HG02588 (cell line): ENCODE measurements around the gene GALNT8.
"Not testable (repeated sequence)": the region's sequence is repeated elsewhere in the genome, so short reads cannot be mapped to it uniquely, and the experiment has no call there.

ENCODE experiments used
- ATAC-seq: cut with Tn5 transposase; IDR thresholded peaks from one replicate; pipeline ENCODE4 v1.9.1; 2021; ENCODE audit warnings: mild to moderate bottlenecking, moderate library complexity; ENCODE audit not compliant: unreplicated experiment

The GALNT8 gene

GRCh38 chr12:4719821-4720636 is at the start of gene GALNT8:
Gene GALNT8, plus strand, starts transcription at chr12:4720400. Its CDS starts 278 bp downstream, at chr12:4720678.
- no peak for ATAC-seq

- no peak for ATAC-seq
Measured at GRCh38 chr12:4679711-4680110, 40.5 kb upstream of the GALNT8 start.

DNA sequence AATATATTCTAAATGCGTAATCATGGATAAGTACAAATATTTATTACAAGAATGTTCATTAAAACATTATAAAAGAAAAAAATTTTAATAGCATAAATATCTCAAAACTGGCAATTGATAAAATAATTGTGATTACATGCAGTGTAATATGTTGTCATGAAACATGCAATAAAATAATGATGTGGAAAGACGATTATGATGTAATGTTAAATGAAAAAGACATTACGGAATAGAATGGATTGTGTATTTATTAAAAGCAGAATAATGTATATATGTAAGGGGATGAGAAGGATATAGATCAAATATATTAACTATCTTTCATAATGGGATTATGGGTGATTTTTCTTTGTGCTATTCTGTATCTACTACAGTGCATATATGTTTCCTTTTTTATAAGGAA is 38.5 kb upstream of the GALNT8 start:
- no peak for ATAC-seq

GRCh38 chr12:4685317-4685716 is 34.9 kb upstream of the GALNT8 start:
- ATAC-seq: no peak

GRCh38 chr12:4690760-4691159 is 29.4 kb upstream of the GALNT8 start:
- no peak for ATAC-seq

DNA sequence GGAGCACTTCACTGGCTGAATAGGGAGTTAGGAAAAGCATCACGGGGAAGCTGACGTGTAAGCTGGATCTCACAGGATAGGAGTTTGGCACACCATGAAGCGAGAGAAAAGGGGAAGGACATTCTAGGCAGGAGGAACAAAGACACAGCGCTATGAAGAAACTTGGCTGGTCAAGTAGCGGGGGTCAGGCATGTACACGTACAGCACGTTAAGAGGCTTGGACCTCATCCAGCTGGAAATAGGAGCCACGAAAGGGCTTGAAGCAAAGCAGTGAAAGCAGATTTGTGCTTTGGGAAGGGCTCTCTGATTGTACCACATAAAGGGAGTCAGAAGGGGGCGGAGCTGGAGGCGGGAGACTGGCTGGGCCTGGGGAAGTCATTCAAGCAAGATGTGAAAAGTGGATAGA is 19.6 kb upstream of the GALNT8 start:
- ATAC-seq: no peak

DNA sequence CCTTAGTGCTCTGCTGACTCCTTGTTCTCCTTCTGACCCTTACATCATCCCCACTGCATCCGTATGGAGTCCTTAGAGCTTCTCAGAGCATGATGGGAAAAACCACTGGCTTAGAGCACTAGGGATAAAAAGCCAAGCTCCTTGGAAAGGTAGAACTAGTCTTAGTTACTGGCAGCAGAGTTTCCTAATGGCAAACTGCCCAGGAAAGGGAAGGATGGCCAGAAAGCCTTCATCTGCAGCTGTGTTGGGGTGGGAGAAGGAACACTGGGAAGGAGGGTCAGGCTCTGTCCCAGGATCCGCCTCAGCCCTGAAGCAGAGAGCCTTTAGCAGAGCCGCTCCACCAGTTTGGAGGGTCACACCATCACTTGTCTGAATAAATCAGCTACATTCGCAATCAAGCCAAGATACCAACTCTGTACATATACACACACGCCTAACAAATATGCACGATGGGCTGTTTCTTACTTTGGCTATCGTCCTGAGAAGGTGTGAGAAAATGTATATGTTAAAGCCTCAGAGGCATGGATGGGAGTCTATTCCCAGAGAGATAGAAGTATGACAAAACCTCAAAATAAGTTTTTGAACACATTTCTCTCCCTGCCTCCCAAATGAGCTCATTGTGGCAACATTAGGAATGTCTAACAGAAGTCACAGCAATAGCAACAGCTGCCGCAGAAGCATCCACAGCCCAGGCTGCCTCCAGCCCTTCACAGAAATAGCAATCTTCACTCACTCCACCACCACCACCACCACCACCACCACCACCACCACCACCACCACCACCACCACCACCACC is 18.6 kb upstream of the GALNT8 start:
- ATAC-seq: no peak

- no peak for ATAC-seq
Measured at GRCh38 chr12:4703676-4704075, 16.5 kb upstream of the GALNT8 start.

DNA sequence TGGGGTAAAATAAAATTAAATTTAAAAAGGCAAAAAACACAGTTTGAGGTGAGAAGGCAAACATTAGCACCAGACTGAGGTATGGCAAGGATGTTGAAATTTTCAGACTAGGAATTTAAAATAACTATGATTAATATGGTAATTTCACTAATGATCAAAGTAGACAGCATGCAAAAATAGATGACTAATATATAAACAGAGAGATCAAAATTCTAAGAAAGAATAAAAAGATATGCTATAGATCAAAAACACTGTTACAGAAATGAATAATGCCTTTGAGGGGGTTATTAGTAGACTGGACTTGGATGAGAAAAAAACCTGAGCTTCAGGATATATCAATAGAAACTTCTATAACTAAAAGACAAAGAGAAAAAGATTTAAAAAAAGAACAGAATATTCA is 14.4 kb upstream of the GALNT8 start:
- ATAC-seq: no peak

DNA sequence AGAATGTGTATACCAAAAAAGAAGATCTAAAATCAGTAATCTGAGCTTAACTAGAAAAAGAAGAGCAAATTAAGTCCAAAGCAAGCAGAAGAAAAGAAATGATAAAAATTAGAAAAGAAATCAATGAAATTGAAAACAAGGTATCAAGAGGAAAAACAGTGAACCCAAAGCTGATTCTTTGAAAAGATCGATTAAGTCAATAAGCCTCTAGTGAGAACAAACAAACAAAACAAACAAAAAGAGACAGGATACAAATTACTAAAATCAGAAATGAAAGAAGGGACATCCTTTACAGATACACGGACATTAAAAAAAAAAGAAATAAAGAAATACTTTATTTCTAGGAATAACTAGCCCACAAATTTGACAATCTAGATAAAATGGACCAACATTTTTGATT is 12.9 kb upstream of the GALNT8 start:
- no peak for ATAC-seq

GRCh38 chr12:4710113-4710512 is 10.1 kb upstream of the GALNT8 start:
- ATAC-seq: no peak

DNA sequence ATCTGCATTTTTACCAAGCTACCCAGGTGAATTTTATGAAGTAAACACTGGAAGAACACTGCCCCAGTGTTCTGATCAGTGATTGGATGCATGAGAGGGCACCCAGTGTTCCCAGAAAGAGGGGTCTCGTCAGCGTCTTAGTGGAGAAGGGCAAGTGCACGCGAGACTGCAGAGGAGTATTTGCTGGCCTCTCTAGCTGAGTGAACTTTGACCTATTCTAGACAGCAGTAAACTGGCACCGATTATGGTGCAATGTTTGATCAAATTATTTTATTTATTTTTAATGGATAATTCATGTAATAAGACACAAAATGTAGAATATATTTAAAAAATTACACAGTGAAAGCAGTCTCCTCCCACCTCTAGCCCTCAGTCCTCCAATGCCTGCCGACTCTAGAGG is 5.3 kb upstream of the GALNT8 start:
- no peak for ATAC-seq

DNA sequence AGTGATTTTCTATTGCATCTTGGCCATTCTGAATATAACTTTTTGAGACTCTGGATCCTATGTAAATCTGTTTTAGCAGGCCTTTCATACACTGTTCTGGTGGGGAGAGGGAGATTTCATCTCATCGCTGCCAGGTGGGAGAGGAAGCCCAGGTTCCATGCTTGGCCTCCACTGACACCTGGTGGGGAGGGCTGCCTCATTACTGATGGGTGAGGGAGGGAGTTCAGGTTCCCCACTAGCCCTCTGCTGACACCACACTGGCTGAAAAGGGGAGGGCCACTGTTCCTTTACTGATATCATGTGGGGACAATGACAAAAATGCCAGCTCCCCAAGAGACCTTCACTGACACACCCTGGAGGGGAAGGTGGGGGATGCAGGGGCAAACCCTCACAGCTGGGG is 2.4 kb upstream of the GALNT8 start:
- no peak for ATAC-seq

DNA sequence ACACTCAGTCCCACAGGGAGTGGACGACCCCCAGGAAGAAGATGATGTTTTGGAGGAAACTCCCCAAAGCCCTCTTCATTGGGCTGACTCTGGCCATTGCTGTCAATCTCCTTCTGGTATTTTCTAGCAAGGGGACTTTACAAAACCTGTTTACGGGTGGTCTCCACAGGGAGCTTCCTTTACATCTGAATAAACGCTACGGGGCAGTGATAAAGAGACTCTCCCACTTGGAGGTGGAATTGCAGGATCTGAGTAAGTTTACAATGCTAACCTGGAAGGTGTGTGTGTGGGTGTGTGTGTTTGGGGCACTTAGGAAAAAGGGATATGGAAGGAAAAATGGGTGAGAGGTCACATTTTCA is 416 bp downstream of the GALNT8 start:
- no peak for ATAC-seq

DNA sequence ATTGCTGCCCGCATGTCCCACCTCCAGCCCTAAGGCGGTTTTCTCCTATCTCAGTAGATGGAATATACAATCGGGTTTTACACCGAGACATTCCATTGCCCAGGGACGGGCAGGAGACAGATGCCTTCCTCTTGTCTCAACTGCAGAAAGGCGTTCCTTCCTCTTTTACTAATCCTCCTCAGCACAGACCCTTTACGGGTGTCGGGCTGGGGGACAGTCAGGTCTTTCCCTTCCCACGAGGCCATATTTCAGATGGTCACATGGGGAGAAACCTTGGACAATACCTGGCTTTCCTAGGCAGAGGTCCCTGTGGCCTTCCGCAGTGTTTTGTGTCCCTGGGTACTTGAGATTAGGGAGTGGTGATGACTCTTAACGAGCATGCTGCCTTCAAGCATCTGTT is 1.4 kb downstream of the GALNT8 start:
- not testable (repeated sequence) for ATAC-seq

DNA sequence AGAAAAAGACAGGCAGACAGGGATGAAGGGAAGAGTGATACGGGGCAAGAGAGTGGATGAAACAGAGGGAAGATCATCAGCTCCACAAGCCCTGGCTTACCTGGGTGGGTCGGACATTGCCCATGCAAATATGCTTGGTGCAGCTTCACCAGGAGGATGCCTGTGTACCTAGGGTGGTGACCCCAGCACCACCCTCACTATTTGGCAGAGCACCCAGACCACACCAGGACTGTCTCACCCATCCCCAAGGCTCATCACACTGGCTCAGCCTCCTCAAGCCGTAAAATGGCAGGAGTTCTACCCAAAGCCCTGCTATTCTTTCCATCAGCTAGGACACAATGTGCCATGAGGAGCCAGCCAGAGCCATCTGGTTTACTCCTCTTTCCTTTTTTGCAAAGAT is 3.0 kb downstream of the GALNT8 start:
- no peak for ATAC-seq

GRCh38 chr12:4725057-4725456 is 4.9 kb downstream of the GALNT8 start:
- ATAC-seq: no peak

GRCh38 chr12:4734625-4735340 is 14.6 kb downstream of the GALNT8 start:
- no peak for ATAC-seq

DNA sequence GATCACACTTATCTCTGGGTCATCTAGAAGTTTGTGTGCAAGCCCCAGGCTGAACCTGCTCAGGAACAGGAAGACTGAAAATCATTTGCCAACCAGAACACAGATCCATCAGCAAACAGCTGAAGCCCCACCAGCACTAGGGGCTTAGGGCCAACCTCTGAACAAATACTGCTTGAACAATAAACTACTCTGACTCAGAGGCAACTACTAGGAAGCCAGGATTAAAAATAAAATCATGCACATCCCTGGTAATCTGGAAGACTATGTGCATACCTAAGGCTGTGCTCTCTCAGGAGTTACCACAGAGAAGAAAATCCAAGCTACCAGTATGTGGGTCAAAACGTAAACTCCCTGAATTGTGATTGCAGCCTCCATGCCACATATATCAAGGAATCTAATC is 15.9 kb downstream of the GALNT8 start:
- no peak for ATAC-seq

GRCh38 chr12:4738541-4738940 is 18.3 kb downstream of the GALNT8 start:
- no peak for ATAC-seq

DNA sequence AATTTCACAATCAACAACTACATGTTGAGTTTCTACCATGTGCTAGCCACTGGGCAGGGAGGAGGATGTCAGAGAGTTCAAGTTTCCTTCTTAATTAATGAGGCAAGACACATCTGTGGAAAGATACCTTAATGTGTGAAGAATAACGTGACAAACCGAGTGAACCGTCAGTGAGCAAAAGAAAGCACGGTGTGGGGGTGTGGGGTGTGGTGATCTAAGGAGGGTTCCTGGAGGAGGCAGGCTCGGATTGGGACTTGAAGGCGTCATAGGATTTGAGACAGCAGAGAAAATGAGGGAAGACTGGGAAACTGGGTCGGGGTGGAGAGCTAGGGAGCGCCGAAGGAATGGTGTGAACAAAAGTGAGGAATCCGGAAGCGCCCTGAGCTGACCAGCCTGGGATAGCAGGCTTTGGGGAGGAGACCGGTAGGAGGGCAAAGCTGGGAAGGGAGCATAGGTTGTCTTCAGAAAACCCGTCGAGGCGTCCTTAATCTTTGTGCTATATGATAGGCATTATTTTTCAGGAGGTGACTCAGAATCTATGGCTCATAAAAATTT is 22.3 kb downstream of the GALNT8 start:
- ATAC-seq: no peak
